GM21528 (cell line): Measurements from ENCODE around the gene EPB41L2.
"Not testable (repeated sequence)": the region's sequence is repeated elsewhere in the genome, so short reads cannot be mapped to it uniquely, and the experiment has no call there.

ENCODE experiments used
- ATAC-seq: cut with Tn5 transposase; IDR thresholded peaks from one replicate; pipeline ENCODE4 v1.9.1; 2021; ENCODE audit warnings: mild to moderate bottlenecking, moderate library complexity; ENCODE audit not compliant: unreplicated experiment, low FRiP score

Gene EPB41L2

DNA sequence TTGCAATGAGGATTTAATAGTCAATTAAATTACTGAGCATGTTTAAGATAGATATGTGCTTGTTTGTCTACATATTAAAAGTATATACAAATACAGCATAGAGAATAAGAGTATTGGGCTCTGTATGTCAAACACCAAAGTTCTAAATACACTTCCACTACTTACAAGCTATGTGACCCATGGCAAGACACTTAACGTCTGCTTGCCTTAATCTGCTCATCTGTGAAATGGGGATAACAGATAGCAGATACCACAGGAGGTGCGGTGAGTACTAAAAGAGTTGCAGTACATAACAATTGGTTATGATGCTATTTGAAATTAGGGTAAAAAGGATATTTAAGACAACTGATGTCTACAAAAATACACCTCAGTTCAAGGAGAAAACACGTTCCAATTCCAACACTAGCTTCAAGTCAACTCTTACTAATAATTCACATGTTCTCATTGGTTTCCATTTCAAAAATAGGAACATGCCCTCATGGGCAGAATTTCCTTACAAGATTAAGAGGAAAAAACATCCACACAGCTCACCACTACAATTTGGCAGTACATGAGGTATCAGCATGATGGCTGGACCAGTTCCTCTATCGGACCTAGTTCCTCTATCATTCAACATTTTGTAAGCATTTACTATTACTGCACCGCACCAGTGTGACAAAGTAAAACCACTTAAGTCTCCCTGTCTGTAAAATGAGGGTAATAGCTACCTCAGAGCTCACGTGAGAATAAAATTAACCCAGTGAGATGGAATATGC, 134.7 kb downstream of the EPB41L2 start:
- ATAC-seq = no peak

DNA sequence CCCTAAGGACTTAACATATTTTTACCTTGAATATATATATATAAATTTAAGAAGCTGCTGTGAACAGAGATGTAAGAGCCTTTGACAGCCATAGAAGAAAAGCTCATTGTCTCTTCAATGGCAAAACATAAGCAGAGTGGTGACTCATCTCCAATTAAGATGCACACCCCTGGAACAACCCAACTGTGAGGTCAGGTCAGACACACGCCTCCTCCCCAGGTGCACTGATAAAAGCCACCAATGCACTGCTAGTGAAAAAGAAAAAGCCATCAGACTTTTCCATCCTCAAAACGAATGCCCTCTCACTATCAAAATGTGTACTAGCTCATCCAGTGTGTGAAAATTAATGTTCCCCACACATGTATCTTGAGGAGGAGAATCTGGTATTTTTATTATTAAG, 135.7 kb downstream of the EPB41L2 start:
- no peak for ATAC-seq

DNA sequence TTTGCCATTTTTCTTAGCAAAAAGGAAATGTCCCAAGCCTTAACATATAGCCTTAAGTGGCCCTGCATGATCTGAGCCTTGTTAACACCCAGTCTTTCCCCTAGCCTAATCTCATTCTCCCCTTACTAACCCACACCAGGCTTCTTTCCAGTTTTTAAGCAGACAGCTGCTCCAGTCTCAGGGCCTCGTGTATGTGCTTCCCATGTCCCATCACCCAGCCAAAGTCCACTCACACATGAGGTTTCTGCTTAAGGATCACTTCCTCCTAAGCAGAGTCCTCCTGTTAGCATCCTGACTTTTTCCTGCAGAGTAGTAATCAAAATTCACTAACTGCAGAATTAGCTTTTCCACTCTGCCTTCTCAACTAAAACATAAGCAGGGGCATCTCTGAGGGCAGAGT, 139.7 kb downstream of the EPB41L2 start:
- ATAC-seq = no peak

DNA sequence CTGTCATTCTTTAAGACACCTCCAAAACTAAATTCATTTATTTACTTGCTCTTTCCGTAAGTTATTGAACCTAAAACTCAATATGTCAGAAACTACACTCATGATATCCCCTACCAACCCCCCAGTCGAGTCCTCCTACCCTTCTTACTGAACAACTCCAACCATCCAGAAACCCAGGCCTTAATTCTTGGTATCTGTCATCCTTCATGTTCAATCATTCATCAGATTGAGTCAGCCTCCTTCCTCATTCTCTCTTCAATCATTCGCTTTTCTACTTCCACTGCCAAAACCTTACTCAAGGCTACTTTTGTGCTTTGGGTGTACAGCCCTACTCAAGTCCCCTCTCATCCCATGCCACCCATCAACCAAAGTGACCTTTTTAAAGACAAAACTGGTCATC, 140.1 kb downstream of the EPB41L2 start:
- ATAC-seq = no peak

DNA sequence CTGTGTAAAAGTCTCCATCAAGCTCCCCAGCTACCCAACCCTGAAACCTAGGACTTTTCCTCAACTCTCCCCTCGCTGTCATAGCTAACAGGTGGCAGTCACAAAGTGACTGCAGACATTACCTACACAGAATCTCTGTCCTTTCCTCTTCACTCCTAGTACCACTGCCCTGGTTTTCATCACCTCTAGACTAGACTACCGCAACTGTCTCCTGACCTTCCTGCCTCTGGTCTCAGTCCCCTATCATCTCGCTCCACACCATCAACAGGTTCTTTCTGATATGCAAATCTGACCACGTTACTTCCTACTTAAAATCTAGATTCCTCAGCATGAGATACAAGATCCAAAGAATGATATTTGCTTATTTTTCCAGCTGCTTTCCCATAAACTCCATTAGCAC, 142.1 kb downstream of the EPB41L2 start:
- ATAC-seq = no peak

DNA sequence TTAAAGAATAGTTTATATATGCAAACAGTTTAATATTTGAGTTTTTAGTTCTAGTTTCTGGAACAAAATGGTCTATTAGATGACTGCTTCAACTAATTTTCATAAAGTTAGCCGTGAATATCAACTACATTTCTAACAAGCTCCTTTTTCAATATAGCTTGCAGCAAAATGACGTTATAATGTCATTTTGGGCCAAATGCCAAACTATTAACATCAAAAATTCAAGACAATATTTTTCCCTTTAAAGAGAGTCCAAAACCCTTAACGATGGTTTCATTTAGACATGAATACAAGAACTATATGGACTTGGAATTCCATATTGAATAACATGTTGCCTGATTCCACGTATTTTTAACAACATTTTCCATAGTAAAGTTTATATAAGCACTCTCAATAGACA, 144.9 kb downstream of the EPB41L2 start:
- no peak for ATAC-seq

DNA sequence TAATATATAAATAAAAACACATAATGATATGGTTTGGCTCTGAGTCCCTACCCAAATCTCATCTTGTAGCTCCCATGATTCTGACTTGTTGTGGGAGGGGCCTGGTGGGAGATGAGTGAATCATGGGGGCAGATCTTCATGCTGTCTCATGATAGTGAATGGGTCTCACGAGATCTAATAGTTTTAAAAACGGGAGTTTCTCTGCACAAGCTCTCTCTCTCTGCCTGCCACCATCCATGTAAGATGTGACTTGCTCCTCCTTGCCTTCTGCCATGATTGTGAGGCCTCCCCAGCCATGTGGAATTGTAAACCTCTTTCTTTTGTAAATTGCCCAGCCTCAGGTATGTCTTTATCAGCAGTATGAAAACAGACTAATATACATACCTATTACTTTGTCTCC, 147.4 kb downstream of the EPB41L2 start:
- not testable (repeated sequence) for ATAC-seq

DNA sequence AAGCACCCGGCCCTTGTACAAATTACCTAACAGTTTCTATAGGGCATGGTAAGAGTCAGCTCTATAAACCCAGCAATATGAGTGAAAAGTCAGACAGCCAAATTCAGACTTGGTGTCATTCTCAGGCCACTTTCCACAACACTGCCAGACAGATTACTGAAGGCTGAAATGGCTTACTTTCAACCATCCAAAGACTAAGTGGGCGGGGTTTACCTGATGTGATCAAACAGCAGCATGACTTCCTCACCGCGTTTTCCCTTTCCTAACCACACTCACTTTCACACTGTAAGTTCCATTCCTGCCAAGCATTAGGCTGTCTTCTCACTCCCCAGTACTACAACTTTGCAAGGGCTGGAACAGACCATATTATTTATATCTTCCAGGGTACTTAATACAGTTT, 149.9 kb downstream of the EPB41L2 start:
- ATAC-seq = peak; percentile 86

DNA sequence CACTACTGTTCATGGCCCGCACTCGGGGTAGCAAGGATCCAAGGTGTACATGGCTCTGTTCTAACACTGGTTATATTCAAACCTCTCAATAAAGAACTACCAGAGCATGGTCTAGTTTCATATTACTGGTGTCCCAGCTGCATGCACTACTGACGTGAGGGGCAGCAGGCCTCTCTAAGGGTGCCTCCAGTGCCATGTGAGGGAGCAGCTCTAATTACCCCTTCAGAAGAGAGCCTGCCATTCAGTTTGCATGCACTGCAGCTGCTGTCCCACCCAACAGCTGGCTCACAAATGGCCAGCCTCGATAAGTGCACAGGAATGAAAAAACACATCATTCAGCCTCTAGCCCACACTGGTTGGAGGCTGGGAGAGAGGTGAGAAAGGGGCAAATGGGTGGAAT, 150.6 kb downstream of the EPB41L2 start:
- no peak for ATAC-seq

DNA sequence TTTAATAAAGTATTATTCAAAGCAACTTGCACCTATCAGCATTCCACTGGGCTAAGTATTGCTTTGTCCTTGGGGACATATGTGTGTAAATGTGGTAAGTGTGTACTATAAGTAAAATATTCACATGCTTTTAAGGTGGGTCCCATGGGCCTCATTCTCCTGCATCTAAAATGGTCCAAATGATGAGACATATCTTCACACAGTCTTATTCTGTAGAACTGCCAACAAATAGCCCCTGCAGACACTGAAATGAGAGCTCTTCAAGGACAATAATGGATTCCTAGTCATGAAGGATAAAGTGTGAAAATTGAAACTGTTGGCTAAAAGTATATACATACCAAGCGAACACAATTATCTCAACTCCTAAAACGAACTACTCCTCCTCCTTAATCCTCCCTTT, 154.1 kb downstream of the EPB41L2 start:
- ATAC-seq = no peak

DNA sequence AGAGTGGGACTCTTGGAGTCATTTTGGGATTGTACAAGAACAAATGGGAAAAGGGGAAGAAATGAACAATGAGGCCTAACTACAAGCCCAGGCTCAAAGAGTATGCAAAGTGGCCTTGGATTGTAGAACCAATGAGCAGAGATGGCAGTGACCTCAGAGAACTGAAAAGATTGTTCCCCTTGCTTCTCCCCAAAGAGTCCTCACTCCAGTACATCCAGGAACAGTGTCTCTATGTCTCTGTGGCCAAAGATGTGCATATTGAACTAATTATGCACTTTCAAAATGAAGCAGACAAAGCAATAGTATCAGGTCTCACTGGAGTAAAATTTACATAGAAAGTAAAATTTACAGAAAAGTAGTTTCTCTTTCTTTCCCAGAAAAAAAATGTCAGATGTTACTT, 154.9 kb downstream of the EPB41L2 start:
- peak; percentile 71 for ATAC-seq

DNA sequence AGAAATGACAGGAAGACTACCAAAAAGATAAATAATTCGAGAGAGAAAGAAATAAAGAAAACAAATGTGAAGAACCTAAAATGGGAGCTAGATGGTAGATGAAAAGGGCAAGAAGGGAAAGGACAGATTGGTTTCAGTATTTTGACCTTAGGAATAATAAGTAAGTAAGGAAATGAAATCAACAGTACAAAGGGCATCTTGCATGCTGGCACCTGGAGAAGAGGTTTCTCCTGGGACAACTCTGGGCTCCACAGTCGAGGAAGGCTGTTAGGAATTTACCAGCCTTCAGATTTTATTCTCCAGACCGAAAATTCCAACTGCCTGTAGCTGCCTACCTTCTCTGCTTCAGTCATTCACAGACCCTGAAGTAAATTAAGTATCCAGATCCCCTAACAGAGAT, 155.4 kb downstream of the EPB41L2 start:
- ATAC-seq = no peak

DNA sequence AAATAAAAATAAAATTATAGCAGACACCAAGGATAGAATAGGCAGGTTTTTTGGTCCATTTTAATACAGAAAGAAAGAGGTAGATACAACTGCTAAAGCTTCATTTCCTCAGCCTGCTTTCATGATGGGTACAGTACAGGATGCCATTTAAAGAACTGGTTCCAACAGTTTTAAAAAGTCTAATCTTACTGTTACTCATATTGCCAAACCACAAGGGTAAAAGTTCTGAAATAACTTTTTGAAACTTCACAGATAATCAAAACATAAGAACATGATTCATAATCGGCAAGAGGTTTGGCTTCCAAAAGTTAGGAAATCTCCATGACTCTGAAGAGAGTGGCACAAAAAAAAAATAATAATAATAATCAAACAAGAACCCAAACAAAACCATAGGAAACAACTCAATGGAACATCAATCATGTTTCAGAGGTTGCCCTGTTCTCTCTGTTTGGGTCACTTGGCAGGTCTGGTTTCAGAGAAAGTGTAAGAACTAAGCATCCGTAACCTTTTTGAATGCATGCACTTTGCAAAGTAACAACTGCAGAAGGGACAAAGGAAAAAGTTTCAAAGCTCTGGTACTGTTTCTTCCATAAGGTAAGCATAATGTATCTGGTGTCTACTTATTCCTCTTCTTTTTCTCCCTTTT, 156.2 kb downstream of the EPB41L2 start:
- no peak for ATAC-seq

DNA sequence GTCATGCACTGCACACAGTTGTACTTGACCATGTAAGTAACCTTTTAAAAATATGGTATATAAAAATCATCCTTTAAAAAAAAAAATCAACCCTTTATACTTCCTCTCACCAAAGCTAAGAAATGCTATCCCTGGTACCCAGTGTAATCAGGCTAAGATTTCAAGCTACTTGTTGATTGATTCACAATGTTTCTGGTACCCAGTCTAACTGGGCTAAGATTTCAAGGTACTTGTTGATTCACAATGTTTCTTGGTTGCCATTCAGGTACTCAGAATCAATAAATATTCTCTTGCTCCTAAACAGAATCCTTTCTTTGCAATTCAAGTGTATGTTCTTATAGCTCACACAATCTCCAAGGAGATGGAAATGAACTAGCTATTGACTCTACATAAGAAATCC, 159.4 kb downstream of the EPB41L2 start:
- ATAC-seq = no peak

DNA sequence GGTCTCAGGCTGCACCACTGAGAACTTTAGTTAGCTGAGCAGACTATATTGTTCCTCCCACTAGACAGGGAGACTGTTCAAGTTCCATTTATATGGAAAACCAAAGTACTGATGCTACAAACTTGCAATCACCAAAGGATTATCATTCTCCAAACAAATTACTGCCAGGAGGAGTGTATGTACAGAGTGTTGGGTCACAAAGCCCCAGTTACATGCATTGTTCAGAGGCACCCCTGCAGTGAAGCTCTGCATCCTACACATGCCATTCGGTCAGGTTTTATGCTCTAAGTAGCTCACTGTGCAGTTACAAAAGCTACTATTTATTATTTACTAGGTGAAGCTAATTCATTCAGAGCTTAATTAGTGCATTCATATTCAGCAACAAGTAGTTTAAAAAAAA, 160.0 kb downstream of the EPB41L2 start:
- ATAC-seq = no peak

DNA sequence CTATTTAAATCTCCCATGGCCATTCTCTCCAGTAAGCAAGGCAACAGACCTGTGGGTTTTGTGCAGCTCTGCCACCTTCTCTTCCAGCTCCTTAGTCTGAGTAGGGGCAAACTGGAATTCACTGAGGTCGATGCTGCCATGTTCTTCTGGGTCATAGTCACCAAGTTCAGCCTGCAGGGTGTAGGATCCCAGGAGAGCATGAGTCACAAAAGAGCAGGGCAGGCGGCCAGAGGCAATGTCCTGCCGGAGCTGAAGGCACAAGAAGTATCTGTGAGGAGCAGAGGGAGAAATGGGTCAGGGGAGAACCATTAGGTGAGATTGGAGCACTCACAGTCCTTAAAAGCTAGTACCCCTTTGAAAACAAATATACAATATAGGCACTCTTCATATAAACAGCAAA, 162.1 kb downstream of the EPB41L2 start:
- ATAC-seq = no peak

DNA sequence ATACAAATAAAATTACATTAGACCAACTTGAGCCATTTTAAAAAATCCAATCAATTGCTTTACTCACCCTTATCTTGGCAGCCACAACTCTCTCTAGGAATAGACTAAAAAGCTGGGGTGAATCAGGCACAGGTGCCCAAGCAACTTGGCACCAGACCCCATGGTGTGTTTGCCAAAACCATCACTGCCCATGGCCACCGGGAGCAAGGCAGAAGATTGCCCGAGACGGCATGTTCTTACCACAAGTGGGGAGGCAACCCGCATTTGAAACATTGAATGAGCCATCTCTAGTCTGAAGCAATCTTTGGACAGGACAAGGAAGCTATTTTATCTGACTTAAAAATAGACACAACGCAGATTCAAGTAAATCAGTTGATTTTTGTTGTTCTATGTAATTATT, 166.8 kb downstream of the EPB41L2 start:
- ATAC-seq = no peak

DNA sequence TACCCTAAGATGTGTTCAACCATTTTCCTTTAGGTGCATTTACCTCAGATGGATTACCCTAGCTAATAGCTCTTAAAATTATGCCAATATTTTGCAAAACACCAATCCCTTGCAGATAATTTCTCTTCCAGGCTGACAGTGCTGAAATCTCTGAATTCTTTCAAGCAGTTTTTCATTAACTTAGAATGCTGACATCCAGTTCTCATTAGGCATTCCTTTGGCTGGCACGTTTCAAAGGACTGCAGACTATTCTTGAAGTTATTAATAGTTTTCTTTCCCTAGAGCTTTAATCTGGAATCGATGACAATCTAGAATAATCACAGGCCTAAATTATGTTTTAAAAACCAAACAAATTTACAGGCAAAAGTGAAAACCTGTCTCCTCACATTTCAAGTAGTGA, 167.5 kb downstream of the EPB41L2 start:
- no peak for ATAC-seq

DNA sequence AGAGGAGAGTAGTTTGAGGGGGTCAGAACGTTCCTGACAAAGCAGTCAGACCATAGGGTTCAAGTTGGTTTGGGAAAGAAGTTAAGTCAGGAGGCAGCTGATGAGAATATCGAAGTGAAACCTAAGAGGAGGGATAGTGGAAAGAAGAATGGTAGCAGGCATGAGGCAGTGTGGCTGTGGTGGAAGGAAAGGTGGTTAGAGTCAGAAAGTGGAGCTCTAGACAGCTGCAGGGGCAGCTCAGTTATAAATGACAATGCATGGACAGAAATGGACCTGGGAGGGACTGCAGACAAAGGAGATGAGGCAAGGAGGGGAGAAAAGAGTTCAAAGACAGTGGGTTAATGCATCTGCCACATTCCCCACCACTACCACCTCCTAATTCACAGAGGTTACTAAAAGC, 169.3 kb downstream of the EPB41L2 start:
- ATAC-seq = no peak

DNA sequence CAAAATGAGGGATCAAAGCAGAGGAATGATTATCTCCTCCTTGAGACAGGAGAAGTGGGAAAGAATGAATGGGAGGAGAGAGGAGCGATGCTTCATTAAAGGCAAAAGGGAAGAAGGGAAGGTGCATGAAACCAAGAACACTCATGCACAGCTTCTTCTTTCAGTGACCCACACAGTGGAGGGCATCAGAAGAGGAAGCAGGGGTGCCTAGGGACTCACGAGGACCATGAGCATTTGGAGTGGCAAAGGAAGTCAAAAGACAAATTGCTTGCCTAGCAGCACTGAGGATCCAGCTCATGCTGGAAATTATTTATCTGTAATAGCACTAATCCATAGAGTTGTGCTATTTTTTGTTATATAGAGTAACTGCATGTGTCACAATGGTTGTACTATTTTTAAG, 169.8 kb downstream of the EPB41L2 start:
- no peak for ATAC-seq

DNA sequence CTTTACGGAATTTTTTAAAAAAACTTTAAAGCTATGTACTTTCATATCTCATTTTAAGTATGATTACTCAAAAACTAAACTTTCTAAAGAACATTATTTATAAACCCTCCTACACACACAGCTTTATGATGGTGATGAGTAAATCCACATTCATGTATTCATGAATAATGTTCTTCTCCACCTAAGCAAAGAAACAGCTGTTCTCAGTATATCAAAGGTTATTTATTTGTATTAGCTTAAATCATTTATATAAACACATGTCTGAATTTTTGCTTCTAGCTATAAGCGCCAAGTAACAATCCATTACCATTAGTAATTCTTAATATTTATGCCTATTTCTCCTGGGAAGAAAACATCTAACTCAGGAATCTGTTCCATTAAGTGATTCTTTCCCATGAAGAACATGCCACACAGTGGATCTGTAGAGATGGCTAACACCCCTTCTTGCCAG, 172.5 kb downstream of the EPB41L2 start:
- ATAC-seq = no peak

DNA sequence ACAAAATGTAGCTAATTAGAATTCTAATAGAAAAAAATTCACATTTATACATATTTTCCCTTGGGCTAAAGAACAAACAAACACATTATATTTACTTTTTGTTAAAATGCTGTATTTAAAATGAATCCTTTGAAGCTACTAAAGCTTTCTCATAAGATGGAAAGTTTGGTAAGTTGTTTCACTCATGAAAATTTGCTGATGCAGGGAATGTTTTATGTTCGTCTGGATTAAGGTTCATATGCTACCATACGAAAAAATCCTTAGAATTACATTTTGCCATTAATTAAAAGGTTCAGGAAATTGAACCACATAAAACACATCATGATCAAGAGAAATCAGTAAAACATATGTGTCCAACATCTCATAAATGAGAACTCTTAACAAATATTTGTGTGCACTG, 173.6 kb downstream of the EPB41L2 start:
- ATAC-seq = no peak
